CD4-positive, alpha-beta T cell (primary cell): Measurements from ENCODE around the gene MASP1. TPM values are rescaled to one million over a fixed set of nuclear protein-coding genes. Genes with fewer than 3 reads are reported as not detected.

ENCODE experiments used
- ATAC-seq: fragments of 200-7000 bp; cut with Tn5 transposase; one replicate; pipeline ENCODE4 v1.10.0; 2022; ENCODE audit warnings: mild to moderate bottlenecking; ENCODE audit not compliant: poor library complexity
- CTCF ChIA-PET: fragments of 350-600 bp; sonication (Branson Sonifier 250); formaldehyde crosslinking; loops from one replicate; lab custom pipeline; 2021; ENCODE audit warnings: antibody characterized with exemption, inconsistent platforms; lab: Charles Lee
- POLR2A ChIA-PET: fragments of 350-600 bp; sonication (Branson Sonifier 250); formaldehyde crosslinking; loops from one replicate; lab custom pipeline; 2021; ENCODE audit warnings: antibody characterized with exemption, inconsistent platforms; lab: Charles Lee
- DNase-seq, 14 experiments: peaks; one replicate each; pipeline ENCODE4 v3.0.0-alpha.2; 2013 to 2020; ENCODE audit warnings: mixed read lengths in 2 of 14
- H3K27ac ChIP-seq, 2 donors: one replicate each; pipeline versions ENCODE4 v1.5.1 to v1.7.0; 2013; ENCODE audit warnings: low read length in 2 of 2, low read depth in 1 of 2, mild to moderate bottlenecking in 1 of 2
- H3K27me3 ChIP-seq, 2 experiments: 1 replicate in 1 of 2; 2 replicates in 1 of 2; pipeline versions ENCODE4 v1.6.1 to v1.7.0; 2013; ENCODE audit warnings: low read length in 2 of 2, control low read depth in 1 of 2, mild to moderate bottlenecking in 1 of 2, moderate library complexity in 1 of 2; ENCODE audit not compliant: insufficient read depth in 2 of 2, control insufficient read depth in 1 of 2
- H3K36me3 ChIP-seq: one replicate; pipeline ENCODE4 v1.6.1; 2013; ENCODE audit warnings: low read length, control low read depth; ENCODE audit not compliant: insufficient read depth
- H3K4me1 ChIP-seq: one replicate; pipeline ENCODE4 v1.6.1; 2013; ENCODE audit warnings: low read length, control low read depth; ENCODE audit not compliant: insufficient read depth
- H3K4me3 ChIP-seq: one replicate; pipeline ENCODE4 v1.5.1; 2013; ENCODE audit warnings: mild to moderate bottlenecking, low read length, moderate library complexity
- H3K9me3 ChIP-seq, 2 experiments: 1 replicate in 1 of 2; 2 replicates in 1 of 2; pipeline versions ENCODE4 v1.6.1 to v1.7.0; 2013; ENCODE audit warnings: low read length in 2 of 2, mild to moderate bottlenecking in 2 of 2, control low read depth in 1 of 2, moderate library complexity in 1 of 2; ENCODE audit not compliant: control insufficient read depth in 1 of 2, insufficient read depth in 1 of 2
- H3K27ac Mint-ChIP-seq: one replicate; pipeline ENCODE4 v1.8.0; 2020; ENCODE audit warnings: mixed read lengths
- H3K27me3 Mint-ChIP-seq: one replicate; pipeline ENCODE4 v1.8.0; 2021; ENCODE audit warnings: mixed read lengths
- H3K36me3 Mint-ChIP-seq: one replicate; pipeline ENCODE4 v1.8.0; 2021; ENCODE audit warnings: low read depth, mixed read lengths
- H3K4me1 Mint-ChIP-seq: one replicate; pipeline ENCODE4 v1.8.0; 2021; ENCODE audit warnings: low read depth, mixed read lengths
- H3K4me3 Mint-ChIP-seq: one replicate; pipeline ENCODE4 v1.8.0; 2020; ENCODE audit warnings: mild to moderate bottlenecking, mixed read lengths
- H3K9me3 Mint-ChIP-seq: one replicate; pipeline ENCODE4 v1.8.0; 2020; ENCODE audit warnings: mixed read lengths
- intact Hi-C, 2 experiments: fragments of 100-400 bp; cut with DNase I in 1 of 2; cut with micrococcal nuclease in 1 of 2; formaldehyde crosslinking; loops; one replicate each; pipeline versions ENCODE4 v1.15.1 to v1.9.0; 2023 to 2025; cut with DNase I, micrococcal nuclease
- total RNA-seq, 174 experiments: library from RNA in 2 of 174; stranded (reverse) in 2 of 174; gene quantifications; one replicate each; pipeline ENCODE4 v1.2.3 and lab custom pipeline; 2021 to 2026
- TF ChIP-seq, protein P1 (sequence below): fragments of 200-600 bp; IDR thresholded peaks from one replicate; pipeline ENCODE4 v1.8.0; 2022; ENCODE audit warnings: antibody characterized with exemption, mild to moderate bottlenecking

The MASP1 gene
- total RNA-seq, 2 experiments from 2014 or later = not detected

GRCh38 chr3:187266691-187267090, 24.8 kb downstream of the MASP1 start:
- H3K27ac Mint-ChIP-seq = no peak overlapping the region
- Histone ChIP-seq H3K27me3 (peaks cover 0 to 9% of the 10 kb centered on the region in 2 experiments), H3K4me3 (no peak overlapping the region), H3K9me3 (peaks cover 0 to 3% of the 10 kb centered on the region in 2 experiments), H3K27ac (no peak overlapping the region), H3K36me3 (no peaks in the 10 kb centered on the region), H3K4me1 (no peaks in the 10 kb centered on the region)
- H3K36me3 Mint-ChIP-seq = no peaks in the 10 kb centered on the region
- H3K27me3 Mint-ChIP-seq = peaks cover 48% of the 10 kb centered on the region
- intact Hi-C loops = no loop called here
- no peaks in the 10 kb centered on the region for H3K4me1 Mint-ChIP-seq
- ATAC-seq (no peak), DNase-seq (no peak)
- H3K4me3 Mint-ChIP-seq = no peak overlapping the region
- TF ChIP-seq, protein P1, sequence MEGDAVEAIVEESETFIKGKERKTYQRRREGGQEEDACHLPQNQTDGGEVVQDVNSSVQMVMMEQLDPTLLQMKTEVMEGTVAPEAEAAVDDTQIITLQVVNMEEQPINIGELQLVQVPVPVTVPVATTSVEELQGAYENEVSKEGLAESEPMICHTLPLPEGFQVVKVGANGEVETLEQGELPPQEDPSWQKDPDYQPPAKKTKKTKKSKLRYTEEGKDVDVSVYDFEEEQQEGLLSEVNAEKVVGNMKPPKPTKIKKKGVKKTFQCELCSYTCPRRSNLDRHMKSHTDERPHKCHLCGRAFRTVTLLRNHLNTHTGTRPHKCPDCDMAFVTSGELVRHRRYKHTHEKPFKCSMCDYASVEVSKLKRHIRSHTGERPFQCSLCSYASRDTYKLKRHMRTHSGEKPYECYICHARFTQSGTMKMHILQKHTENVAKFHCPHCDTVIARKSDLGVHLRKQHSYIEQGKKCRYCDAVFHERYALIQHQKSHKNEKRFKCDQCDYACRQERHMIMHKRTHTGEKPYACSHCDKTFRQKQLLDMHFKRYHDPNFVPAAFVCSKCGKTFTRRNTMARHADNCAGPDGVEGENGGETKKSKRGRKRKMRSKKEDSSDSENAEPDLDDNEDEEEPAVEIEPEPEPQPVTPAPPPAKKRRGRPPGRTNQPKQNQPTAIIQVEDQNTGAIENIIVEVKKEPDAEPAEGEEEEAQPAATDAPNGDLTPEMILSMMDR = no peak
- ChIA-PET POLR2A (interaction anchor here (0.7 kb wide), 1 partner anchor 133 kb away, joined by 3 read pairs; no protein-coding TSS in a partner anchor), CTCF (no interaction called here)
- H3K9me3 Mint-ChIP-seq = peaks cover 3% of the 10 kb centered on the region

GRCh38 chr3:187265461-187265955, 26.0 kb downstream of the MASP1 start:
- TF ChIP-seq, protein P1 = no peak
- intact Hi-C loops = no loop called here

GRCh38 chr3:187264911-187265310, 26.6 kb downstream of the MASP1 start:
- intact Hi-C loops = no loop called here
- H3K4me1 ChIP-seq = no peaks in the 10 kb centered on the region
- peaks cover 0 to 3% of the 10 kb centered on the region in 2 experiments for H3K9me3 ChIP-seq
- ATAC-seq = no peak
- peaks cover 59% of the 10 kb centered on the region for H3K27me3 Mint-ChIP-seq
- DNase-seq = no peak
- no peak overlapping the region for H3K27ac Mint-ChIP-seq
- peaks cover 0 to 9% of the 10 kb centered on the region in 2 experiments for H3K27me3 ChIP-seq
- no peak overlapping the region for H3K4me3 Mint-ChIP-seq
- H3K9me3 Mint-ChIP-seq = no peaks in the 10 kb centered on the region
- H3K36me3 Mint-ChIP-seq = no peaks in the 10 kb centered on the region
- TF ChIP-seq, protein P1 = no peak
- POLR2A ChIA-PET = no interaction called here
- H3K4me3 ChIP-seq = no peak overlapping the region
- CTCF ChIA-PET = no interaction called here
- H3K27ac ChIP-seq = no peak overlapping the region
- no peaks in the 10 kb centered on the region for H3K36me3 ChIP-seq
- H3K4me1 Mint-ChIP-seq = no peaks in the 10 kb centered on the region

More at GRCh38 chr3:187265461-187265955, 26.0 kb downstream of the MASP1 start:
- Mint-ChIP-seq H3K27ac (no peak overlapping the region), H3K27me3 (peaks cover 58% of the 10 kb centered on the region), H3K4me1 (no peaks in the 10 kb centered on the region), H3K9me3 (peaks cover 2% of the 10 kb centered on the region), H3K4me3 (no peak overlapping the region), H3K36me3 (no peaks in the 10 kb centered on the region)
- no peaks in the 10 kb centered on the region for H3K4me1 ChIP-seq
- no peak overlapping the region for H3K4me3 ChIP-seq
- ATAC-seq (no peak), DNase-seq (no peak)
- ChIA-PET POLR2A (no interaction called here), CTCF (no interaction called here)
- H3K27me3 ChIP-seq = peaks cover 0 to 9% of the 10 kb centered on the region in 2 experiments
- H3K9me3 ChIP-seq = peaks cover 0 to 3% of the 10 kb centered on the region in 2 experiments
- no peaks in the 10 kb centered on the region for H3K36me3 ChIP-seq
- H3K27ac ChIP-seq = no peak overlapping the region
